RWPE2 (cell line): ENCODE data around the gene ADA.

Experiments used
- ATAC-seq: fragments of 200-7000 bp; cut with Tn5 transposase; 3 replicates; pipeline ENCODE4 v1.9.1; 2021; ENCODE audit warnings: low read depth
- DNase-seq: peaks from one replicate; pipeline ENCODE4 v3.0.0-alpha.2; 2020; ENCODE audit warnings: low spot score
- H3K27ac ChIP-seq: fragments of 450-650 bp; 2 replicates; pipeline ENCODE4 v1.5.1; 2017; ENCODE audit warnings: mild to moderate bottlenecking; ENCODE audit not compliant: poor library complexity, severe bottlenecking
- H3K27me3 ChIP-seq: fragments of 250-450 bp; sonication (Bioruptor Pico); 2 replicates; pipeline ENCODE4 v1.5.1; 2021; ENCODE audit warnings: mild to moderate bottlenecking, moderate library complexity; ENCODE audit not compliant: insufficient read depth, poor library complexity, severe bottlenecking
- H3K36me3 ChIP-seq: fragments of 250-450 bp; sonication (Bioruptor Pico); 2 replicates; pipeline ENCODE4 v1.5.1; 2020; ENCODE audit warnings: low read depth, mild to moderate bottlenecking, moderate library complexity
- H3K4me1 ChIP-seq: fragments of 250-450 bp; sonication (Bioruptor Pico); 2 replicates; pipeline ENCODE4 v1.5.1; 2021; ENCODE audit warnings: mild to moderate bottlenecking, moderate library complexity; ENCODE audit not compliant: insufficient read depth, poor library complexity, severe bottlenecking
- H3K4me3 ChIP-seq: fragments of 250-450 bp; sonication (Bioruptor Pico); 2 replicates; pipeline ENCODE4 v1.5.1; 2021; ENCODE audit warnings: mild to moderate bottlenecking, moderate library complexity; ENCODE audit not compliant: severe bottlenecking
- H3K9me3 ChIP-seq: fragments of 250-450 bp; sonication (Bioruptor Pico); 2 replicates; pipeline ENCODE4 v1.5.1; 2021; ENCODE audit warnings: mild to moderate bottlenecking, moderate library complexity; ENCODE audit not compliant: severe bottlenecking
- TF ChIP-seq, protein P1 (sequence below): fragments of 450-650 bp; IDR thresholded peaks from one replicate; pipeline ENCODE4 v1.5.1; 2017; ENCODE audit warnings: mild to moderate bottlenecking, moderate library complexity; ENCODE audit not compliant: poor library complexity, severe bottlenecking

ADA gene

GRCh38 chr20:44613575-44613974, 37.9 kb downstream of the ADA start:
- DNase-seq = peak; percentile 71
- no peak overlapping the region for H3K27ac ChIP-seq
- peaks cover 5% of the 10 kb centered on the region; the same call in 1 of the 2 replicates for H3K36me3 ChIP-seq
- no peaks in the 10 kb centered on the region for H3K27me3 ChIP-seq
- TF ChIP-seq, protein P1, sequence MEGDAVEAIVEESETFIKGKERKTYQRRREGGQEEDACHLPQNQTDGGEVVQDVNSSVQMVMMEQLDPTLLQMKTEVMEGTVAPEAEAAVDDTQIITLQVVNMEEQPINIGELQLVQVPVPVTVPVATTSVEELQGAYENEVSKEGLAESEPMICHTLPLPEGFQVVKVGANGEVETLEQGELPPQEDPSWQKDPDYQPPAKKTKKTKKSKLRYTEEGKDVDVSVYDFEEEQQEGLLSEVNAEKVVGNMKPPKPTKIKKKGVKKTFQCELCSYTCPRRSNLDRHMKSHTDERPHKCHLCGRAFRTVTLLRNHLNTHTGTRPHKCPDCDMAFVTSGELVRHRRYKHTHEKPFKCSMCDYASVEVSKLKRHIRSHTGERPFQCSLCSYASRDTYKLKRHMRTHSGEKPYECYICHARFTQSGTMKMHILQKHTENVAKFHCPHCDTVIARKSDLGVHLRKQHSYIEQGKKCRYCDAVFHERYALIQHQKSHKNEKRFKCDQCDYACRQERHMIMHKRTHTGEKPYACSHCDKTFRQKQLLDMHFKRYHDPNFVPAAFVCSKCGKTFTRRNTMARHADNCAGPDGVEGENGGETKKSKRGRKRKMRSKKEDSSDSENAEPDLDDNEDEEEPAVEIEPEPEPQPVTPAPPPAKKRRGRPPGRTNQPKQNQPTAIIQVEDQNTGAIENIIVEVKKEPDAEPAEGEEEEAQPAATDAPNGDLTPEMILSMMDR = no peak
- peaks cover 5% of the 10 kb centered on the region for H3K4me1 ChIP-seq
- H3K9me3 ChIP-seq = no peaks in the 10 kb centered on the region
- no peak overlapping the region for H3K4me3 ChIP-seq
- ATAC-seq = no peak

- Histone ChIP-seq H3K36me3 (0 out of 2 replicates have a peak, but pooled peaks cover 4% of the 10 kb centered on the region), H3K9me3 (no peaks in the 10 kb centered on the region), H3K27me3 (no peaks in the 10 kb centered on the region), H3K4me3 (no peak overlapping the region), H3K4me1 (peaks cover 5% of the 10 kb centered on the region), H3K27ac (no peak overlapping the region)
- peak; percentile 1; the same call in 1 of the 3 replicates for ATAC-seq
- DNase-seq = no peak
- TF ChIP-seq, protein P1 = peak; percentile 99
Observed at GRCh38 chr20:44610313-44610962, 41.1 kb downstream of the ADA start.

DNA sequence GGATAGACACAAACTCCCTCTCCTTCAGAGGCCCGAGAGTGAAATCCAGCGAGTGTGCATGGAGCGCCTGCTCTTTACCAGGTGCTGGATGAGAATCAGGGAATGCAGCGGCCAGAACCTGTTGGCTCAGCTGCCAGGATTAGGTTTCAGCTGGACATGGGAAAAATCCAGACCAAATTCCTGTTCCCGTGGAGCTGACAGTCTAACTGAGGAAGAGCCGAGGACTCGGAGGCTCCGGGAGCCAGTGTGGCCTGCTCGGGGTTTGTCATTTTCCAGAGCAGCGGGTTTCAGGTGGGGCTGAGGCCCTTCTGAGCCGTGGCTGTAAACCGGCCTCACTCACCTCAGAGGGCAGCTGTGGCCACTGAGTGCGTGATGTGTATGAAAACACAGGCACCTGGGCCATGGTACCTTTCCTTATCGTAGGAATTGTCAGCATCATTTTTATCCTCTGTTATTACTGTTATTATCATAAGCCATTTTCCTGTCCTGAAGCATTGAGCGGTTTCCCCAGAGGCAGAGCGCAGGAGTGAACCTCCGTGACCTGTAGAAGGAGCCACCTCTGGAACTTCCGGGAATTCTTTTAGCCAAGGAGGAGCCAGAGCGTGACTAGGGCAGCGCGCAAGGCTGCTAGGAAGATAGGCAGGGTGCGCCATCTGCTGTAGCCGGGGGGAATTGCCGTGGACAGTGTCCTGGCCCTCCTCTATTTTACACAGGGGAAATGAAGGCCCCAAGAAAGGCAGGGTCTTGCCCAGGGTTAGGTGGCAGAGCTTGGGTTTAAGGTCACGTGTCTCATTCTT, 41.8 kb downstream of the ADA start:
- Histone ChIP-seq H3K4me1 (peaks cover 5% of the 10 kb centered on the region), H3K9me3 (no peaks in the 10 kb centered on the region), H3K4me3 (no peak overlapping the region), H3K27ac (no peak overlapping the region), H3K27me3 (no peaks in the 10 kb centered on the region), H3K36me3 (0 out of 2 replicates have a peak, but pooled peaks cover 4% of the 10 kb centered on the region)
- ATAC-seq (peak; percentile 97), DNase-seq (peak; percentile 96)
- TF ChIP-seq, protein P1 = peak; percentile 100

DNA sequence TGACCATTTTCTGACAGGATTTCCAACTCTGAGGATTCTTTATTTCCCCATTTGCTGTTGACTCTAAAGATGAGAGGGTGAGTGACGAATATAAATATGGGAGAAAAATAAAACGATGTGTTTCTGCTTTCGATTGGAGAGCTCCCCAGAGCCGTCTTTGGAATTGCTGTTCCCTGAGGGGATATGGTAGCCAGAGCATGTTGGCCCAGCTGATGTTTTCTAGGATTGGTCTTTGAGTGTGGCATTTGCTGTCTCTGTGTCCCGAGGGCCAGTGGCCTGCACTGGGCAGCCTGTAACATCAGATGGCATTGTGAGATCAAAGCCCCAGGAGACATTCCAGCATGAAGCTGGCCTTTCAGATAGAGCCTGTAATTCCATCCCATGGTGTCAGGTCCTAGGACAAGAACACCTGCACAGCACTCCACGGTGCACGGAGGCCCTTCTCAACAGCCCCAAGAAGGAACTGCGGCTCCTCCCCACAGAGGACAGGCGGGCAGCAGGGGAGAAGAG, 42.4 kb downstream of the ADA start:
- no peaks in the 10 kb centered on the region for H3K9me3 ChIP-seq
- TF ChIP-seq, protein P1 = no peak
- DNase-seq (peak; percentile 72), ATAC-seq (no peak)
- 0 out of 2 replicates have a peak, but pooled peaks cover 2% of the 10 kb centered on the region for H3K36me3 ChIP-seq
- peaks cover 5% of the 10 kb centered on the region for H3K4me1 ChIP-seq
- no peaks in the 10 kb centered on the region for H3K27me3 ChIP-seq
- H3K4me3 ChIP-seq = no peak overlapping the region
- no peak overlapping the region for H3K27ac ChIP-seq
